Measurements from ENCODE around the gene BNIP5.

GRCh38 chr6:36273802-36274514, 62.7 kb downstream of the BNIP5 start:
- no peak for TF ChIP-seq POLR2AphosphoS5 (IDR thresholded peaks at IDR 0.05; ENCODE audit: borderline replicate concordance, low read depth, low read length)
- no peak for TF ChIP-seq EZH2 (IDR thresholded peaks at IDR 0.05)
